BE2C (cell line): ENCODE results near the gene TK2.

Source experiments
- DNase-seq: peaks from one replicate; pipeline ENCODE4 v3.0.0-alpha.2; 2020
- H3K27me3 ChIP-seq: fragments of 250-450 bp; sonication (Bioruptor Pico); 2 replicates; pipeline ENCODE4 v1.5.1; 2020; ENCODE audit warnings: mild to moderate bottlenecking
- H3K36me3 ChIP-seq: fragments of 250-450 bp; sonication (Bioruptor Pico); 2 replicates; pipeline ENCODE4 v1.5.1; 2020; ENCODE audit warnings: mild to moderate bottlenecking
- H3K4me1 ChIP-seq: fragments of 250-450 bp; sonication (Bioruptor Pico); 2 replicates; pipeline ENCODE4 v1.5.1; 2020
- H3K4me3 ChIP-seq: 2 replicates; pipeline ENCODE4 v1.5.1; 2011; ENCODE audit warnings: low read depth, low read length
- H3K9me3 ChIP-seq: fragments of 250-450 bp; sonication (Bioruptor Pico); 2 replicates; pipeline ENCODE4 v1.5.1; 2020
- TF ChIP-seq, protein P1 (sequence below): IDR thresholded peaks from 2 replicates; pipeline ENCODE4 v1.5.1; 2012; ENCODE audit warnings: mild to moderate bottlenecking, low read depth, low read length

Gene TK2

GRCh38 chr16:66552286-66553177 lies 2.6 kb upstream of the TK2 start, which contains the start of gene CKLF:
CKLF (plus strand) TSS chr16:66552576; CDS start chr16:66552716, 140 bp downstream.
- H3K9me3 ChIP-seq: no peaks in the 10 kb centered on the region
- no peaks in the 10 kb centered on the region; the same call in 1 of the 2 replicates for H3K4me1 ChIP-seq
- no peaks in the 10 kb centered on the region for H3K36me3 ChIP-seq
- peak; percentile 88 for DNase-seq
- TF ChIP-seq, protein P1, sequence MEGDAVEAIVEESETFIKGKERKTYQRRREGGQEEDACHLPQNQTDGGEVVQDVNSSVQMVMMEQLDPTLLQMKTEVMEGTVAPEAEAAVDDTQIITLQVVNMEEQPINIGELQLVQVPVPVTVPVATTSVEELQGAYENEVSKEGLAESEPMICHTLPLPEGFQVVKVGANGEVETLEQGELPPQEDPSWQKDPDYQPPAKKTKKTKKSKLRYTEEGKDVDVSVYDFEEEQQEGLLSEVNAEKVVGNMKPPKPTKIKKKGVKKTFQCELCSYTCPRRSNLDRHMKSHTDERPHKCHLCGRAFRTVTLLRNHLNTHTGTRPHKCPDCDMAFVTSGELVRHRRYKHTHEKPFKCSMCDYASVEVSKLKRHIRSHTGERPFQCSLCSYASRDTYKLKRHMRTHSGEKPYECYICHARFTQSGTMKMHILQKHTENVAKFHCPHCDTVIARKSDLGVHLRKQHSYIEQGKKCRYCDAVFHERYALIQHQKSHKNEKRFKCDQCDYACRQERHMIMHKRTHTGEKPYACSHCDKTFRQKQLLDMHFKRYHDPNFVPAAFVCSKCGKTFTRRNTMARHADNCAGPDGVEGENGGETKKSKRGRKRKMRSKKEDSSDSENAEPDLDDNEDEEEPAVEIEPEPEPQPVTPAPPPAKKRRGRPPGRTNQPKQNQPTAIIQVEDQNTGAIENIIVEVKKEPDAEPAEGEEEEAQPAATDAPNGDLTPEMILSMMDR: no peak
- H3K27me3 ChIP-seq: no peaks in the 10 kb centered on the region
- H3K4me3 ChIP-seq: peak within 1 kb of the TSS; percentile 60

- TF ChIP-seq, protein P1: no peak
- H3K9me3 ChIP-seq: no peaks in the 10 kb centered on the region
- H3K4me3 ChIP-seq: peak overlapping the region; percentile 60
- H3K4me1 ChIP-seq: no peaks in the 10 kb centered on the region; the same call in 1 of the 2 replicates
- no peaks in the 10 kb centered on the region for H3K36me3 ChIP-seq
- no peaks in the 10 kb centered on the region for H3K27me3 ChIP-seq
- no peak for DNase-seq
Measured at GRCh38 chr16:66551788-66552285, 1.9 kb upstream of the TK2 start.

- no peaks in the 10 kb centered on the region for H3K27me3 ChIP-seq
- no peaks in the 10 kb centered on the region; the same call in 1 of the 2 replicates for H3K4me1 ChIP-seq
- H3K4me3 ChIP-seq: no peak overlapping the region
- H3K36me3 ChIP-seq: no peaks in the 10 kb centered on the region
- H3K9me3 ChIP-seq: no peaks in the 10 kb centered on the region
- TF ChIP-seq, protein P1: peak; percentile 43
- peak; percentile 51 for DNase-seq
Measured at GRCh38 chr16:66551348-66551759, 1.4 kb upstream of the TK2 start.

- DNase-seq: no peak
- H3K27me3 ChIP-seq: no peaks in the 10 kb centered on the region
- H3K36me3 ChIP-seq: no peaks in the 10 kb centered on the region
- no peak overlapping the region; the same call in 1 of the 2 replicates for H3K4me3 ChIP-seq
- no peaks in the 10 kb centered on the region; the same call in 1 of the 2 replicates for H3K4me1 ChIP-seq
- TF ChIP-seq, protein P1: no peak
- H3K9me3 ChIP-seq: no peaks in the 10 kb centered on the region
Measured at GRCh38 chr16:66548868-66549267, 1.1 kb downstream of the TK2 start.

- no peaks in the 10 kb centered on the region for H3K9me3 ChIP-seq
- H3K4me3 ChIP-seq: no peak overlapping the region
- no peak for DNase-seq
- TF ChIP-seq, protein P1: no peak
- H3K36me3 ChIP-seq: no peaks in the 10 kb centered on the region
- H3K4me1 ChIP-seq: no peaks in the 10 kb centered on the region; the same call in 1 of the 2 replicates
- no peaks in the 10 kb centered on the region for H3K27me3 ChIP-seq
Measured at GRCh38 chr16:66548068-66548467, 1.9 kb downstream of the TK2 start.
